Neutrophil (primary cell): ENCODE data around the gene CCDC180.

Source experiments
- H3K27ac ChIP-seq: fragments of 200-600 bp; sonication (generic); 2 replicates; pipeline ENCODE4 v1.5.1; 2016; ENCODE audit warnings: mild to moderate bottlenecking, moderate library complexity
- H3K27me3 ChIP-seq: fragments of 200-600 bp; sonication (generic); 2 replicates; pipeline ENCODE4 v1.6.0; 2016; ENCODE audit warnings: mild to moderate bottlenecking
- H3K36me3 ChIP-seq: fragments of 200-600 bp; sonication (generic); 2 replicates; pipeline ENCODE4 v1.5.1; 2017
- H3K4me1 ChIP-seq, 2 experiments: fragments of 200-600 bp in 1 of 2; sonication (generic) in 1 of 2; 1 replicate in 1 of 2; 2 replicates in 1 of 2; pipeline versions ENCODE4 v1.5.1 to v1.6.1; 2013 to 2016; ENCODE audit warnings: low read depth in 1 of 2, low read length in 1 of 2, mild to moderate bottlenecking in 1 of 2, moderate library complexity in 1 of 2; ENCODE audit not compliant: control insufficient read depth in 1 of 2, insufficient read depth in 1 of 2
- H3K4me3 ChIP-seq, 2 experiments: fragments of 200-600 bp in 1 of 2; sonication (generic) in 1 of 2; 1 replicate in 1 of 2; 2 replicates in 1 of 2; pipeline ENCODE4 v1.5.1; 2013 to 2016; ENCODE audit warnings: low read depth in 1 of 2, low read length in 1 of 2, mild to moderate bottlenecking in 1 of 2, moderate library complexity in 1 of 2
- H3K9me3 ChIP-seq: fragments of 200-600 bp; sonication (generic); 2 replicates; pipeline ENCODE4 v1.5.1; 2016
- TF ChIP-seq, protein P1 (sequence below): fragments of 200-600 bp; sonication (generic); IDR thresholded peaks from 2 replicates; pipeline ENCODE4 v1.5.1; 2016; ENCODE audit warnings: antibody characterized with exemption

Gene CCDC180

DNA sequence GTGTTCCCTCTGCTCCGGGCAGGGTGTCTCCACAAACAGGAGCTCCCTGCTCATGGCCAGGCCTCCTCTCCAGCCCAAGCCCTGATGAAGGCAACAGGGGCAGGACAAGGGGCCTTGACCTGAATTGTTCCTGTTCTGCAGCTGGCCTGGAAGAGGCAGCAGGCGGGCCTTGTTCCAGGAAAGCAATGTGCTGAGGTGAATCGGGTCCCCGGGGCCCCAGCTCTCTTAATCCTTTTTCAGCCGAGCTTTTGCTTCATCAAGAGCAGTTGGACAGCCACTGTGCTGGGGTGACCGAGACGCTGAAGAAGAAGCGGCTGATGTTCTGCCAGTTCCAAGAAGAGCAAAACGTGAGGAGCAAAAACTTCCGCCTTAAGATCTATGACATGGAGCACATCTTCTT is 41.4 kb downstream of the CCDC180 start:
- Histone ChIP-seq H3K4me3 (no peak overlapping the region), H3K9me3 (no peaks in the 10 kb centered on the region), H3K27ac (no peak overlapping the region), H3K27me3 (no peaks in the 10 kb centered on the region), H3K36me3 (no peaks in the 10 kb centered on the region), H3K4me1 (no peaks in the 10 kb centered on the region)
- TF ChIP-seq, protein P1, sequence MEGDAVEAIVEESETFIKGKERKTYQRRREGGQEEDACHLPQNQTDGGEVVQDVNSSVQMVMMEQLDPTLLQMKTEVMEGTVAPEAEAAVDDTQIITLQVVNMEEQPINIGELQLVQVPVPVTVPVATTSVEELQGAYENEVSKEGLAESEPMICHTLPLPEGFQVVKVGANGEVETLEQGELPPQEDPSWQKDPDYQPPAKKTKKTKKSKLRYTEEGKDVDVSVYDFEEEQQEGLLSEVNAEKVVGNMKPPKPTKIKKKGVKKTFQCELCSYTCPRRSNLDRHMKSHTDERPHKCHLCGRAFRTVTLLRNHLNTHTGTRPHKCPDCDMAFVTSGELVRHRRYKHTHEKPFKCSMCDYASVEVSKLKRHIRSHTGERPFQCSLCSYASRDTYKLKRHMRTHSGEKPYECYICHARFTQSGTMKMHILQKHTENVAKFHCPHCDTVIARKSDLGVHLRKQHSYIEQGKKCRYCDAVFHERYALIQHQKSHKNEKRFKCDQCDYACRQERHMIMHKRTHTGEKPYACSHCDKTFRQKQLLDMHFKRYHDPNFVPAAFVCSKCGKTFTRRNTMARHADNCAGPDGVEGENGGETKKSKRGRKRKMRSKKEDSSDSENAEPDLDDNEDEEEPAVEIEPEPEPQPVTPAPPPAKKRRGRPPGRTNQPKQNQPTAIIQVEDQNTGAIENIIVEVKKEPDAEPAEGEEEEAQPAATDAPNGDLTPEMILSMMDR, result no peak

DNA sequence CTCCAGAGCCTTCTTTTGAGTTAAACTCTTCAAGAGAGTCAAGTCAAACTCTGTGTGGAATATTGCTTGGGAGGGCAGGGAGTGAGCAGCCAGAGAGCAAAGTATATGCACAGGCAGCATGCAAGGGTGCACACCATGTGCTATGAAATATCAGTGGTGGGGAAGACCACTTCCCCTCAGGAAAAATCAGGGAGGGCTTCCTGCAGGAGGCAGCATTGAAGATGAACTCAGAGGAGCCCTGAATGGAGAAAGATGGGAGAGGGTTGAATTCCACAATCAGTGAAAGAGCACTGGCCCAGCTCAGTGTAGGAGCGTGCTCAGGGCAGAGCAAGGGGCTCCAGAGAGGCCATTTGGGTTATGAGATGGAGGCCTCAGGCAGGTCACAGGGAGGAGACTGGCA is 41.9 kb downstream of the CCDC180 start:
- H3K9me3 ChIP-seq, result no peaks in the 10 kb centered on the region
- TF ChIP-seq, protein P1, result no peak
- H3K27ac ChIP-seq, result no peak overlapping the region
- no peak overlapping the region for H3K4me3 ChIP-seq
- H3K36me3 ChIP-seq, result no peaks in the 10 kb centered on the region
- no peaks in the 10 kb centered on the region for H3K27me3 ChIP-seq
- no peaks in the 10 kb centered on the region for H3K4me1 ChIP-seq

DNA sequence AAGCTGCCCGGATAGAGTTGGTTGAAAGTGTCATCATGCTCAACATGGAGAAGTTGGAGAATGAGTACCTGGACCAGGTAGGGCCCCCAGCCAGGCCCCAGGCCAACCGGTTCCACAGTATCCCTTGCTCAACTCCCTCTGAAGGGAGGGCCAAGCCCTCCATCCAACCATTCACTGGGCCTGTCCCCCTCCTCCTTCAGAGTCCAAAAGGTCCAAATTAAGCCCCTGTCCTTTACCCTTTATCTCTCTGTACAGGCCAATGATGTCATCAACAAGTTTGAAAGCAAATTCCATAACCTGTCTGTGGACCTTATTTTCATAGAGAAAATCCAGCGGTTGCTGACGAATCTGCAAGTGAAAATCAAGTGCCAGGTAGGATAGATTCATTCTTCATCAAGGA is 47.2 kb downstream of the CCDC180 start:
- no peaks in the 10 kb centered on the region for H3K4me1 ChIP-seq
- no peaks in the 10 kb centered on the region for H3K9me3 ChIP-seq
- no peak overlapping the region for H3K27ac ChIP-seq
- H3K36me3 ChIP-seq, result no peaks in the 10 kb centered on the region
- H3K4me3 ChIP-seq, result no peak overlapping the region
- TF ChIP-seq, protein P1, result no peak
- H3K27me3 ChIP-seq, result no peaks in the 10 kb centered on the region

DNA sequence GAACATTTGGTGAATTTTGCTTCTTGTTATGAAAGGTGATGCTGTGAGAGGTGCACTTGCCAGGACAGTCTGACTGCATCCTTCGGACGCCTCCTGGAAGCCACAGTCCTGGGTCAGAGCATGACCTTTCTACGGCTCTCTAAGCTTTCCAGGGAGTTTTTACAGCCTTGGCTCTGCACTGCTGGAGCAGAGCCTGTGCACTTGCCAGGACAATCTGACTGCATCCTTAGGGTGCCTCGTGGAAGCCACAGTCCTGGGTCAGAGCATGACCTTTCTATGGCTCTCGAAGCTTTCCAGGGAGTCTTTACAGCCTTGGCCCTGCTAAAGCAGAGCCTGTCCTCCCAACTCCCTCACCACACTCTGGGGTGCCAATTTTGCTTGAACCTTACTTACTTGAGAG is 49.6 kb downstream of the CCDC180 start:
- TF ChIP-seq, protein P1, result no peak
- no peaks in the 10 kb centered on the region for H3K36me3 ChIP-seq
- H3K9me3 ChIP-seq, result no peaks in the 10 kb centered on the region
- H3K4me1 ChIP-seq, result no peaks in the 10 kb centered on the region
- H3K27ac ChIP-seq, result no peak overlapping the region
- no peak overlapping the region for H3K4me3 ChIP-seq
- H3K27me3 ChIP-seq, result no peaks in the 10 kb centered on the region
